ENCODE measurements around the gene FOXP1.

FOXP1 gene

GRCh38 chr3:71175691-71176365, 407.7 kb downstream of the FOXP1 start:
- DNase-seq (ENCODE audit: low spot score), result no peak

DNA sequence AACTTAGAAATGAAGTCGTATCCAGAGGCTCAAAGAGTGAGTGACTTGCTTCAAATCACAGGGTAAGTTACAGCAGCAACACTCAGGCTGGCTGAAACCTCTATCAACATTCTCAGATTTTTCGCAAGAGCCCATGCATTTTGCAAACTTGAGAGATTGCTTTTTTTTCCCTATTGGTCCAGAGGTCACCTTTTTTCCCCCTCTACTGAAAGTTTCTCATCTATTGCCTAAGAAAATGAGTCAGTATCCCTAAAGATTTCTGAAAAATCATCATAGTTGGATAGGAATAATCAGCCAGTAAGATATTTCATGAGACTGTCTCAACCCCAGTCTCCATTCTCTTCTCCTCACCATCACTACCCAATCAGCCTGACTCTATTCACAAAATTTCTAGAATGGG, 410.6 kb downstream of the FOXP1 start:
- DNase-seq (ENCODE audit: low spot score), result no peak

- DNase-seq (ENCODE audit: low spot score), result no peak
Measured at GRCh38 chr3:71172189-71172588, 411.3 kb downstream of the FOXP1 start.

- no peak for DNase-seq (ENCODE audit: low spot score)
Measured at GRCh38 chr3:71171247-71171646, 412.3 kb downstream of the FOXP1 start.

- DNase-seq (ENCODE audit: low spot score), result no peak
Measured at GRCh38 chr3:71168880-71169411, 414.6 kb downstream of the FOXP1 start.

GRCh38 chr3:71168121-71168721, 415.3 kb downstream of the FOXP1 start:
- DNase-seq (ENCODE audit: low spot score), result no peak

GRCh38 chr3:71166339-71167240, 416.9 kb downstream of the FOXP1 start:
- no peak for DNase-seq (ENCODE audit: low spot score)

DNA sequence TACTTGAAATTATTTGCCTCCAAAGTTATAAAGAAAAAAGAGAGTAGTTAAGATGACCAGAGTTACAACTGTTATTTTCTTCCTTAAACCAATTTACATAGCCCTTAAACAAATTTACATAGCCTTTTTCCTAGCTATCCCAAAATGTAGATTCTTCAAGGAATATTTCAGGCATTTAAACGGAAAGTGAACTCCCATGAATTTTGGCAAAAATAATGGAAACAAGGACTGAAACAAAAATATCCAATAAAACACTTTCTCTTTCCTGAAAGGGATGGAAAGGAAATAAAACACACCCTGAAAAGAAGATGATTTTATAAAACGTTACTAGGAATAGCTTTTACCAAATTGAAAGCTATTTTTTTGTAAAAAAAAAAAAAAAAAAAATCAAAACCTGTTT, 418.6 kb downstream of the FOXP1 start:
- DNase-seq (ENCODE audit: low spot score), result no peak

- DNase-seq (ENCODE audit: low spot score), result no peak
Measured at GRCh38 chr3:71163198-71163918, 420.2 kb downstream of the FOXP1 start.

- no peak for DNase-seq (ENCODE audit: low spot score)
Measured at GRCh38 chr3:71162221-71162620, 421.3 kb downstream of the FOXP1 start.

DNA sequence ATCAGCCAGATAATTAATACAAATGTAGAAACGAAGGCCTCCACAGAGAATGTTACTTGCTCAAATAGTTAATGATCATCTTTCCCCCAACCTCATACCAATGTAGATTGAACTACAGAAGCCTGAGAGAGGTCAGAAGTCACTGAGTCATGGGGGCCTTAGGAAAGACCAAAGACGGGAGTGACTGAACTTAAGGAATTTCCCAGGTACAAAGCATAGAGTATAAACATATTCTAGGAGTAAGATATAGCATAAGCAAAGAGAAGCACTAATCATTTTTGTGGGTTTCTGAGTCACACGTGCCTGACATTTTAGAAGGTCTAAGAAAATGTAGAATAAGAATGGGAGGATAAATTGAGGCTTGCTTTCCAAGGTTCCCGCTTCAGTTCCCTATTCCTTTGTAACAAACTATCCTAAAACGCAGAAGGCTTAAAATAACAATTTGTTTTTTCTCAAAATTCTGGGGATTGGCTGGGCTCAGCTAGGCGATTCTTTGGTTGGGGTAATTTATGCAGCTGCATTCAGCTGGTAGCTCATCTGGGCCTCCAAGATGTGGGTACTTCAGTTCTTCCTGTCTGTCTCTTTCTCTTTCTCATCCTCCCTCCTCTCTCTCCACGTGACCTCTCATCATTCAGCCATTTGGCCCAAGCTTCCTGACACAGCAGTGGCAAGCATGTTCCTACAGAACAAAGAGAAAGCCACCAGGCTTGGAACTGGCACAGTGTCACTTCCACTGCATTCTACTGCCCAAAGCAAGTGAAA, 422.6 kb downstream of the FOXP1 start:
- DNase-seq (ENCODE audit: low spot score), result no peak

DNA sequence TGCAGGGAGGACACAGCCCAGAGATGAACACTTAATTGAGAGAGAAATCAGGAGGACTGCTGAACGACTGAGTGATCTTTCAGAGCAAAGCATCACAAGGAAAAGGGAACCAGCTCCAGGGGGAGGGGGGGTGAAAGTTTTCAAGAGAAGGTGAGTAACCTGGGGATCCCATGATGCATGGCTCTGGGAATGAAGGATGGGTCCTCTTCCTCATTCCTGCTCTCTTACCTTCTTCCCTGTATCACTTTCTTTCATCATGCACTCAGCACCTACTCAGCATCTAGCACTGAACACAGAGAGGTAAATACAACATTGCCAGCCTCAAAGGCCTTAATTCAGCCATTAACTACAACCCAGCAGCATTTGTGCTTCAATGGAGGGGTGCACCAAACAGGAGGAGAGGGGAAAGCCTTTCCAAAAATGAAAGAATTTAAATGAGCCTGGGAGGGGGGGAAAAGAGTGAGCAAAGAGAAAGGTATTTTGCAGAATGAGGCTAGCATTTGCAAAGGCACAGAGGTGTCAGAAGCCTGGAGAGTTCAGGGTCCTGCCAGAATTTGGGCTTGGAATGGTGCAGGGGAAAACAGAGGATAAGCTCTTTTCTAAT, 427.4 kb downstream of the FOXP1 start:
- no peak for DNase-seq (ENCODE audit: low spot score)

DNA sequence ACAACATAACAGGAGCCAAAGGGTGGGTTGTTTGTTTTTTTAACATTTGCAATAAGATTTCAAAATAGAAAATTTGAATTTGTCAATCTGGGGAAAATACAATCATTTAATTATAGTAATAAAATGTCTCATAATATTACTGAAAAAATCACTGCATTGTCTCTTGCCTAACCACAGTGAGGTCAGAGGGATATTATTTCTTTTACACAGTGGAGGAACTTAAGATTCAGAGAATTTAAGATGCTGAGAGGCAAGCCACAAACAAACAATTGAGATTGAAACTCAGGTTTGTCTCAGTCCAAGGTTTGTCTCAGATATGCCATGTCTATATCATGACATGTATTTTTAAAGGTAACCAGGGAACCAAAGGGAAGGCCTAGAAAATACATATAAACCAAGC, 428.7 kb downstream of the FOXP1 start:
- DNase-seq (ENCODE audit: low spot score), result no peak

- no peak for DNase-seq (ENCODE audit: low spot score)
Measured at GRCh38 chr3:71153713-71154112, 429.8 kb downstream of the FOXP1 start.

GRCh38 chr3:71152892-71153265, 430.6 kb downstream of the FOXP1 start:
- no peak for DNase-seq (ENCODE audit: low spot score)

- no peak for DNase-seq (ENCODE audit: low spot score)
Measured at GRCh38 chr3:71152039-71152891, 431.3 kb downstream of the FOXP1 start.

- DNase-seq (ENCODE audit: low spot score), result no peak
Measured at GRCh38 chr3:71149959-71150954, 433.3 kb downstream of the FOXP1 start.

DNA sequence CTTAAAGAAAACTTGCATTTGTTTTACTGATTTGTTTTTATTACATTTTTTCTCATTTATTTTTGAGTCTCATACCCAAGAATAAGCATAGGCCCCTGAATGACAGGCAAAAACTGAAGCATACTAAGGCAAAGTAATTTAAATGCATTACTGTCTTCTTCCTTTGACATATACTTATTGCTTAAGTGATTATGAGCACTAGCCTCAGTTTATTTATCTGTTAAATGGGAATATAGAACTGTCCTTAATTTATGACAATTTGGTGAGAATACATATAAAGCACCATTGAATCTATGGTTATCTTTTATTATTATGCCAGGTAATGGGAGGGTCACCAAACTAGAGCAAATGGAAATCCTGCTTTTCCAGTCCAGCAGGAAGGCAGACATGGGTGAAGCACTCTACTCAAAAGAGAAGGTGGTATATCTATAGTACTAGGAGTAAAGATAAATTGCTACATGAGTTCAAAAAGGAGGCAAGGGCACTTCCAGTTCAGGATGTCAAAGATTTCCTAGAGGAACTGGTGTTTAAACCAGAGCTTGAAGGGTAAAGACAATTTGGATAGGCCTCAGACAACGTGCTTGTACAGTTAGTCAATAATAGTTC, 435.0 kb downstream of the FOXP1 start:
- no peak for DNase-seq (ENCODE audit: low spot score)
